HepG2 (cell line): ENCODE data around the gene C11orf24.

ENCODE experiments used
- ADNP ChIP-seq: sonication (generic); formaldehyde crosslinking; IDR thresholded peaks from 2 replicates; pipeline ENCODE4 v1.4.0; 2020; ENCODE audit warnings: missing genetic modification reagents
- ATAD3A ChIP-seq: sonication (generic); formaldehyde crosslinking; IDR thresholded peaks from 2 replicates; pipeline ENCODE4 v1.4.0; 2020; ENCODE audit warnings: missing genetic modification reagents
- CBFB ChIP-seq: sonication (generic); formaldehyde crosslinking; IDR thresholded peaks from 2 replicates; pipeline ENCODE4 v1.4.0; 2020; ENCODE audit warnings: missing genetic modification reagents
- DBP ChIP-seq: sonication (generic); formaldehyde crosslinking; IDR thresholded peaks from 2 replicates; pipeline ENCODE4 v1.4.0; 2020; ENCODE audit warnings: missing genetic modification reagents; ENCODE audit errors: not compliant biosample characterization
- HDAC6 ChIP-seq: fragments of 200-600 bp; sonication (generic); IDR thresholded peaks from 2 replicates; pipeline ENCODE4 v1.7.0; 2017; ENCODE audit warnings: mild to moderate bottlenecking, antibody characterized with exemption, low read length, low read depth
- MXD1 ChIP-seq: sonication (generic); formaldehyde crosslinking; IDR thresholded peaks from 2 replicates; pipeline ENCODE4 v1.4.0; 2020; ENCODE audit warnings: mild to moderate bottlenecking, missing genetic modification reagents
- POLR2A ChIP-seq, 2 experiments: IDR thresholded peaks; 2 replicates each; pipeline ENCODE4 v1.6.1; 2011; ENCODE audit warnings: low read depth in 2 of 2, low read length in 2 of 2, mild to moderate bottlenecking in 1 of 2, moderate library complexity in 1 of 2; ENCODE audit not compliant: insufficient read depth in 1 of 2
- RNF219 ChIP-seq: sonication (generic); formaldehyde crosslinking; IDR thresholded peaks from 2 replicates; pipeline ENCODE4 v1.5.0; 2020; ENCODE audit warnings: mild to moderate bottlenecking, missing genetic modification reagents
- SMC3 ChIP-seq: IDR thresholded peaks from 2 replicates; pipeline ENCODE4 v1.6.1; 2011; ENCODE audit warnings: low read length, improper control_type of control experiment
- SOX6 ChIP-seq, 2 experiments: fragments of 450-650 bp in 1 of 2; sonication (generic) in 1 of 2; formaldehyde crosslinking in 1 of 2; IDR thresholded peaks; 2 replicates each; pipeline versions ENCODE4 v1.4.0 to v1.6.1; 2017 to 2020; ENCODE audit warnings: antibody characterized with exemption in 1 of 2, mild to moderate bottlenecking in 1 of 2, missing genetic modification reagents in 1 of 2
- TAF1 ChIP-seq: sonication (generic); formaldehyde crosslinking; IDR thresholded peaks from 2 replicates; pipeline ENCODE4 v1.4.0; 2020; ENCODE audit warnings: missing genetic modification reagents
- ZMYM3 ChIP-seq: sonication (generic); formaldehyde crosslinking; IDR thresholded peaks from 2 replicates; pipeline ENCODE4 v1.5.1; 2020; ENCODE audit warnings: mild to moderate bottlenecking, missing genetic modification reagents

- TF ChIP-seq ZMYM3 (CRISPR knock-in tag): no peak
- no peak for TF ChIP-seq SOX6 (IDR thresholded peaks at IDR 0.05)
- no peak for TF ChIP-seq SOX6 (CRISPR knock-in tag; IDR thresholded peaks at IDR 0.05)
- no peak for TF ChIP-seq CBFB
- no peak for TF ChIP-seq RNF219 (CRISPR knock-in tag)
- TF ChIP-seq SMC3: no peak
- no peak for TF ChIP-seq ADNP (CRISPR knock-in tag)
- no peak for TF ChIP-seq HDAC6
- no peak for TF ChIP-seq ATAD3A
- TF ChIP-seq TAF1 (CRISPR knock-in tag): no peak
- TF ChIP-seq DBP (CRISPR knock-in tag): no peak
- no peak for TF ChIP-seq POLR2A (IDR thresholded peaks at IDR 0.05; ENCODE audit: insufficient read depth in 1 of 2, low read depth in 2 of 2, low read length in 2 of 2)
- TF ChIP-seq MXD1 (CRISPR knock-in tag): no peak
Measured at GRCh38 chr11:68215087-68215445, 56.7 kb downstream of the C11orf24 start.
